GM18519 (cell line): ENCODE measurements around the gene NFIL3.

Experiments
- ATAC-seq: cut with Tn5 transposase; IDR thresholded peaks from one replicate; pipeline ENCODE4 v1.9.1; 2021; ENCODE audit warnings: mild to moderate bottlenecking, moderate library complexity; ENCODE audit not compliant: unreplicated experiment, low FRiP score

NFIL3 gene

GRCh38 chr9:91361291-91362050, 62.2 kb downstream of the NFIL3 start, which contains the start of gene AUH:
TSS of gene AUH (minus strand) at chr9:91361918. CDS start at chr9:91361889, 29 bp downstream.
- ATAC-seq, result peak; percentile 61

- no peak for ATAC-seq
Measured at GRCh38 chr9:91360551-91361290, 62.9 kb downstream of the NFIL3 start.

- no peak for ATAC-seq
Measured at GRCh38 chr9:91359734-91360470, 63.7 kb downstream of the NFIL3 start.

- ATAC-seq, result no peak
Measured at GRCh38 chr9:91359083-91359482, 64.5 kb downstream of the NFIL3 start.
